ENCODE measurements around the gene CAMTA1.

Gene CAMTA1

GRCh38 chr1:7582460-7582972 lies 797.3 kb downstream of the CAMTA1 start:
- TF ChIP-seq CTCF (IDR thresholded peaks at IDR 0.05; ENCODE audit: borderline replicate concordance, insufficient read depth, low read depth, low read length): no peak

DNA sequence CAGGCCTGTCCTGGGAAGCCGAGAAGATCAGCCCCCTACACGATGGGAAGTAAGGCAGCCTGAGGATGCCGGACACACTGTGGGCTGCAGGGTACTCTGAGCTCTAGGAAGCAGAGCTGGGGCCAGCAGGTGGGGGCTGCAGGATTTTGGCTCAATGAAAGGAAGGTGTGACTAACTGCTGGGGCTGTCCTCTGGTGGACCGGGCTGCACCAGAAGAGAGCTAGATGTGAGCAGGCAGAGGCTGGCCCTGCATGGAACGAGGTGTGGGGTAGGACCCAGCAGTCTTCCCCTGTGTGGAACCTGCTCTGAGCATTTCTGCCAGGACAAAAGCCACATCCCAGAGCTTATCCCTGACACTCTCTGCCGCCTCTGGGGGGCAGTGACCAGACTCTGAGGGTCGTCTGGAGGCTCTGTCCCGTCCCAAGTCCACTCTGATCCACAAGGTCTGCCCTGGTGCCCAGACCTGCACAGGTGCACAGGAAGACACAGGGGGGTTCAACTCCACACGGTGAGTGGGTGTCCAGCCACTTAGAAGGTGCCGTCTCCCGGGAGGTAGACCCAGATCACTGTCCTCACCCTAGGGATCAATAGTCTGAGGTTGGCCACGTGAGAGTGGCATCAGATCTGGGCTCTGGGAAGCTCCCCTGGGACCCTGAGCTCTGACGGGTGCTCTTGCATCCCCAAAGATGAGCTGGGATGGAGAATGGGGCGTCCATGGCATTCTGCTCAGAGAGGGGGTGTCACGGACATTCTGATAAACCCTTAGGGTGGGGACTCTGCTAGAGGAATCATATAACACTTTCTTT lies 798.2 kb downstream of the CAMTA1 start:
- no peak overlapping the region for H3K4me3 ChIP-seq (ENCODE audit: low read depth, low read length)
- no peak for TF ChIP-seq CTCF (IDR thresholded peaks at IDR 0.05; ENCODE audit: borderline replicate concordance, insufficient read depth, low read depth, low read length)

More at GRCh38 chr1:7582460-7582972, 797.3 kb downstream of the CAMTA1 start:
- H3K4me3 ChIP-seq (ENCODE audit: low read depth, low read length): no peak overlapping the region

DNA sequence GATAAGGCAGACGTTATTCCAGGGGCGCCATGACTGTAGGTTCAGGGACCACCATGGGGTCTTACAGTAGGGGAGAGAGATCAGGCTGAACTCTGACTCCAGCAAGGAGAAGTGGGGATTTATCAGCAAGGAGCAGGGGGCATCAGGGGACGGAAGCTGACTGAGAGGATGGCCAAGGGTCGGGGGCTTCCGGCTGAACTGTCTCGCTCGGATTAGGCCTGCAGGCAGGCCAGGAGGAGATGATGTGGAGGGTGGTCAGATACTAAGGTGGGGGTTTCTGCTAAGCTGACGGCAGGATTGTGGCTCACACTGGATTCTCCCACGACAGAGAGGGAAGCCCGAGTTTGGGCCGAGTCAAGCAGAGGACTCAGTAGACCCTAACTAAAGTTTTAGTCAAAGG lies 798.9 kb downstream of the CAMTA1 start:
- no peak for TF ChIP-seq CTCF (IDR thresholded peaks at IDR 0.05; ENCODE audit: borderline replicate concordance, insufficient read depth, low read depth, low read length)
- no peak overlapping the region for H3K4me3 ChIP-seq (ENCODE audit: low read depth, low read length)

- no peak for TF ChIP-seq CTCF (IDR thresholded peaks at IDR 0.05; ENCODE audit: borderline replicate concordance, insufficient read depth, low read depth, low read length)
Observed at GRCh38 chr1:7584643-7585042, 799.4 kb downstream of the CAMTA1 start.

DNA sequence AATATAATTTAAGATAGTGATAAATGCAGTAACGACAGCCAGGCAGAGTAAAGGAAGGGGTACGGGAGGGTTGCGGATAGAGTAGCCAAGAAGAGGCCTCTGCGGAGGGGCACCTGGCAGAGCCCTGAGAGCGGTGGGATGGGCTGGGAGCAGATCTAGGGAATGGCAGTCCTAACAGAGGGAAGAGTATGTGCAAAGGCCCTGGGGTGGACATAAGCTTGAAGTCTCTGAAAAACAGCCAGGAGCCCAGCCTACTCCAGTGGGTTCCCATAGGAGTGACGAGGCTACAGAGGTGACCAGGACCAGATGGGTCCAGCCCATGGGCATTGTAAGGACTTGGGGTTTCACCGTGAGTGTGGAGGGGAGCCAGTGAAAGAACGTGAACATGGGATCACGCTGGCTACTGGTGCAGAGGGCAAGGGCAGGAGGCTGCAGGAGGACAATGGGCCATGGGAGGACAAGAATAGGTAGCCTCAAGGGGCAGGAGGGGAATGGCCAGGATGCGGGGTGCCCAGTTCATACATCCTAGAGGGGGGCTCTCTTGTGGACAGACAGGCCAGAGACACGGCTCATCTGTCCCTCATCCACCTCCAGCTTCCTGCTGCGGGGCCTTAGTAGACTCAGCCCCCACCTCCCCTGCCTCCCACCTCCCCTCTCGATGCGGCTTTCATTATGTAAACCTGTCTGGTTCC lies 800.1 kb downstream of the CAMTA1 start:
- H3K4me3 ChIP-seq (ENCODE audit: low read depth, low read length): no peak overlapping the region
- TF ChIP-seq CTCF (IDR thresholded peaks at IDR 0.05; ENCODE audit: borderline replicate concordance, insufficient read depth, low read depth, low read length): no peak

More at GRCh38 chr1:7584643-7585042, 799.4 kb downstream of the CAMTA1 start:
- H3K4me3 ChIP-seq (ENCODE audit: low read depth, low read length): no peak overlapping the region

DNA sequence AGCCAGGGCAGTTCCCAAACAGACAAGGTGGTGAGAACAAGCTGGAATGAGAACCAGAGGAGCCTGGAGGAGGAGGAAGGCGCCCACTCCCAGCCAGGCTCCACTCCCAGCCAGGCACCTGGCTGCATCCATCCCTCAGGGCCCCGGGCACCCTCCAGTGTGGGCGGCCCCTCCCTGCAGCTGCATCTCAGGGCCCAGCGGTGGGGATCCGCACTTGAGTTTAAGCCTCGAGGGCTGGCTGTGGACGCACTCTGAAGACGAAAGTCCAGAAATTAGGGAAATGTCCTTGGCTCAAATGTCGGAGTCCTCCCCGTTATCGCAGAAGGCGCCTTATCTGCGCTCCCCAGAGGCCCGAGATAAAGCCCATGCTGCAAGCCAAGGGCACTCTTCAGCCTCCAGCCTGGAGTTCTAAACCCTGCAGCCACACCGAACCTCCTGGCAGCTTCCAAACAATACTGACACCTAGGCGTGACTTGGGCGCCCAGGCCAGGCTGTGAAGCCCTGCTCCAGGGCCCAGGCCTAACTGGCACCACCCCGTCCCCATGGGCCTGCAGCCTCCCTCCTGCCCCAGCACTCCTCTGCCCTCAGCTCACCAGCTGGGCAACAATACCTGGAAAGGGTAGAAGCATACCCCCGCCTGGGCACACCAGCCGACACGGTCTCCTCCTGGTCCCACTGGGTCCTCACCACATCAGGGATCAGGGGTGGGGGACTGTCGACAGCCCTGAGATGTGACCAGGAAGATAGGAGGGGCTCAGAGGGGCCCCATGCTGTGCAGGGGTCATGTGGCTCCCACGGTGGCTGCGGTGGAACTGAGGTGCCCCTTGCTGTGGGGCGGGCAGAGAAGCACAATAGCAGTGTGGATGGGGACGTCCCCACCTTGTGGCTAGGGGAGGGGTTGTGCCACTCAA lies 801.0 kb downstream of the CAMTA1 start:
- TF ChIP-seq CTCF (IDR thresholded peaks at IDR 0.05; ENCODE audit: borderline replicate concordance, insufficient read depth, low read depth, low read length): no peak
- no peak overlapping the region for H3K4me3 ChIP-seq (ENCODE audit: low read depth, low read length)
